Prostate gland (tissue), 2 donors: Measurements from ENCODE around the gene ROR1.

Experiments
- CTCF ChIP-seq, 4 experiments: fragments of 200-600 bp in 2 of 4; fragments of 450-650 bp in 2 of 4; sonication (generic) in 2 of 4; IDR thresholded peaks; 1 replicate in 3 of 4; 2 replicates in 1 of 4; pipeline ENCODE4 v1.5.1; 2016 to 2019; ENCODE audit warnings: antibody characterized with exemption in 4 of 4, mild to moderate bottlenecking in 2 of 4, moderate library complexity in 2 of 4
- POLR2A ChIP-seq: fragments of 450-650 bp; IDR thresholded peaks from one replicate; pipeline ENCODE4 v1.6.1; 2016; ENCODE audit warnings: antibody characterized with exemption, mild to moderate bottlenecking

DNA sequence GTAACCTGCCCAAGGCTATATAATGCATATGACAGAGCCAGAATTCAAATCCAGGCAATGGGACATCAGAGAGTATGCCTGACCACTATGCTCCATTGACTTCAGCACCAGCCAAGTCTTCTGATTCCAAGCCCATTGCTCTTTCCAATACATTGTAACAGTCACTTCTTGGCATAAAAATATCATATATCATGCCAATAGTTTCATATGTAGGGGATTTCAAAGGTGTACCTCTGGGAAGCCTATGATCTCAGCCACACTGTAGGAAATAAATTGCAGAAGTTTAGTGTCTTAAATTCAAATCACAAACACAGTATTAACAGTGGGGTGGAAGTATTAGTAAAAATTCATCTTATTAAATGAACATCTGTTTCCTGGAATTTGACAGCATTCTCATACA lies 30.0 kb upstream of the ROR1 start:
- TF ChIP-seq CTCF (IDR thresholded peaks at IDR 0.05): no peak
- no peak for TF ChIP-seq POLR2A
